Prostate gland (tissue), 2 donors: ENCODE results near the gene CHTF18.

ENCODE experiments used
- POLR2A ChIP-seq: fragments of 450-650 bp; IDR thresholded peaks from one replicate; pipeline ENCODE4 v1.6.1; 2016; ENCODE audit warnings: antibody characterized with exemption, mild to moderate bottlenecking
- TF ChIP-seq, protein P1 (sequence below), 4 experiments: fragments of 200-600 bp in 2 of 4; fragments of 450-650 bp in 2 of 4; sonication (generic) in 2 of 4; IDR thresholded peaks; 1 replicate in 3 of 4; 2 replicates in 1 of 4; pipeline ENCODE4 v1.5.1; 2016 to 2019; ENCODE audit warnings: antibody characterized with exemption in 4 of 4, mild to moderate bottlenecking in 2 of 4, moderate library complexity in 2 of 4

DNA sequence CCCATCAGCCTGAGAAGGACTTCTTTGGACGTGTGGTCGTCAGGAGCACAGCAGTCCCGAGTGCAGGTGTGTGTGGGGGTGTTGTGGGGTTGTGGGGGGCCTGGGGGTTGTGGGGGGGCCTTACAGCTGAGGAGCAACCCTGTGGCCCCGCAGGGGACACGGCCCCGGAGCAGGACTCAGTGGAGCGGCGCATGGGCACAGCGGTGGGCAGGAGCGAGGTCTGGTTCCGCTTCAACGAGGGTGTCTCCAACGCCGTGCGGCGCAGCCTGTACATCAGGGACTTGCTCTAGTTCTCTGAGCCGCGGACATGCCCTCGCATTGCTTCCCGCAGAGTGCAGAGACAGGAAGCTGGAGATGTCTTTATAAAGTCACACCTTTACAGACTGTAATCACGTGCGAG, 9.3 kb downstream of the CHTF18 start:
- TF ChIP-seq, protein P1, sequence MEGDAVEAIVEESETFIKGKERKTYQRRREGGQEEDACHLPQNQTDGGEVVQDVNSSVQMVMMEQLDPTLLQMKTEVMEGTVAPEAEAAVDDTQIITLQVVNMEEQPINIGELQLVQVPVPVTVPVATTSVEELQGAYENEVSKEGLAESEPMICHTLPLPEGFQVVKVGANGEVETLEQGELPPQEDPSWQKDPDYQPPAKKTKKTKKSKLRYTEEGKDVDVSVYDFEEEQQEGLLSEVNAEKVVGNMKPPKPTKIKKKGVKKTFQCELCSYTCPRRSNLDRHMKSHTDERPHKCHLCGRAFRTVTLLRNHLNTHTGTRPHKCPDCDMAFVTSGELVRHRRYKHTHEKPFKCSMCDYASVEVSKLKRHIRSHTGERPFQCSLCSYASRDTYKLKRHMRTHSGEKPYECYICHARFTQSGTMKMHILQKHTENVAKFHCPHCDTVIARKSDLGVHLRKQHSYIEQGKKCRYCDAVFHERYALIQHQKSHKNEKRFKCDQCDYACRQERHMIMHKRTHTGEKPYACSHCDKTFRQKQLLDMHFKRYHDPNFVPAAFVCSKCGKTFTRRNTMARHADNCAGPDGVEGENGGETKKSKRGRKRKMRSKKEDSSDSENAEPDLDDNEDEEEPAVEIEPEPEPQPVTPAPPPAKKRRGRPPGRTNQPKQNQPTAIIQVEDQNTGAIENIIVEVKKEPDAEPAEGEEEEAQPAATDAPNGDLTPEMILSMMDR (IDR thresholded peaks at IDR 0.05) = no peak
- no peak for TF ChIP-seq POLR2A
